HCT116 (cell line): ENCODE results near the gene HARBI1. TPM values are rescaled to one million over a fixed set of nuclear protein-coding genes. Genes with fewer than 3 reads are reported as not detected.

ENCODE experiments used
- ATAC-seq: fragments of 200-7000 bp; cut with Tn5 transposase; 2 replicates; pipeline ENCODE4 v1.9.1; 2020; ENCODE audit warnings: mild to moderate bottlenecking, moderate library complexity
- BruUV-seq: library from RNA; stranded (reverse); fragments of 400-500 nt; replicated peaks from 2 replicates; lab custom pipeline; 2021; lab: Mats Ljungman, UMichigan
- CTCF ChIA-PET: fragments of 300-600 bp; sonication (Branson Sonifier 250); formaldehyde crosslinking; loops from one replicate; lab custom pipeline; 2021; ENCODE audit warnings: antibody characterized with exemption; lab: Charles Lee
- POLR2A ChIA-PET: fragments of 300-600, 350-600 bp; sonication (Branson Sonifier 250); formaldehyde crosslinking; loops from one replicate; lab custom pipeline; 2021; ENCODE audit warnings: antibody characterized with exemption; lab: Charles Lee
- RAD21 ChIA-PET, 2 experiments: fragments of 300-600 bp; sonication (Branson Sonifier 250); formaldehyde crosslinking; loops; one replicate each; lab custom pipeline; 2023; ENCODE audit warnings: low total read pairs in 2 of 2; ENCODE audit not compliant: uncharacterized antibody in 2 of 2, unreplicated experiment in 2 of 2, low non-redundant PET in 1 of 2; lab: Charles Lee
- DNase-seq: peaks from one replicate; pipeline ENCODE4 v3.0.0-alpha.2; 2010; ENCODE audit warnings: low read depth, low spot score
- H2AFZ ChIP-seq: fragments of 200-600 bp; shearing (Covaris generic), sonication (generic); 2 replicates; pipeline ENCODE4 v1.6.1; 2017; ENCODE audit warnings: low read depth, mixed run types, mixed read lengths, antibody characterized with exemption, low read length; ENCODE audit not compliant: poor library complexity, severe bottlenecking
- H3K27ac ChIP-seq: 2 replicates; pipeline ENCODE4 v1.5.1; 2012; ENCODE audit warnings: low read depth, low read length
- H3K27me3 ChIP-seq: fragments of 200-600 bp; sonication (generic); 2 replicates; pipeline ENCODE4 v1.6.1; 2016; ENCODE audit warnings: mixed run types, low read length, mixed read lengths; ENCODE audit not compliant: insufficient read depth
- H3K36me3 ChIP-seq, 2 experiments: fragments of 200-500 bp in 1 of 2; fragments of 200-600 bp in 1 of 2; sonication (Bioruptor generic) in 1 of 2; sonication (generic) in 1 of 2; 2 replicates each; pipeline versions ENCODE4 v1.5.1 to v1.6.1; 2014 to 2016; ENCODE audit warnings: low read length in 2 of 2, inconsistent platforms in 1 of 2, mixed read lengths in 1 of 2, mixed run types in 1 of 2; ENCODE audit not compliant: insufficient read depth in 2 of 2, control insufficient read depth in 1 of 2
- H3K4me1 ChIP-seq, 2 experiments: fragments of 200-600 bp in 1 of 2; sonication (generic) in 1 of 2; 2 replicates each; pipeline versions ENCODE4 v1.5.1 to v1.6.1; 2012 to 2017; ENCODE audit warnings: low read length in 2 of 2, inconsistent platforms in 1 of 2, mild to moderate bottlenecking in 1 of 2, mixed read lengths in 1 of 2, mixed run types in 1 of 2, moderate library complexity in 1 of 2; ENCODE audit not compliant: insufficient read depth in 2 of 2, control insufficient read depth in 1 of 2
- H3K4me2 ChIP-seq: fragments of 200-600 bp; sonication (generic); 2 replicates; pipeline ENCODE4 v1.6.1; 2017; ENCODE audit warnings: mixed run types, low read length, mixed read lengths
- H3K4me3 ChIP-seq, 2 experiments: fragments of 200-600 bp in 1 of 2; sonication (generic) in 1 of 2; replicated peaks in 1 of 2; 2 replicates each; pipeline ENCODE4 v1.5.1; 2011 to 2016; ENCODE audit warnings: low read length in 2 of 2, control low read depth in 1 of 2, low read depth in 1 of 2, mild to moderate bottlenecking in 1 of 2, mixed read lengths in 1 of 2, mixed run types in 1 of 2
- H3K79me2 ChIP-seq: fragments of 200-600 bp; sonication (generic); 2 replicates; pipeline ENCODE4 v1.6.1; 2017; ENCODE audit warnings: mild to moderate bottlenecking, mixed run types, low read length, moderate library complexity, mixed read lengths; ENCODE audit not compliant: insufficient read depth
- H3K9ac ChIP-seq: fragments of 200-600 bp; sonication (generic); 2 replicates; pipeline ENCODE4 v1.6.1; 2016; ENCODE audit warnings: low read length, mixed read lengths
- H3K9me2 ChIP-seq: fragments of 200-600 bp; sonication (generic), shearing (Covaris generic); 2 replicates; pipeline ENCODE4 v1.6.1; 2017; ENCODE audit warnings: mixed run types, mild to moderate bottlenecking, moderate library complexity; ENCODE audit not compliant: insufficient read depth
- H3K9me3 ChIP-seq, 2 experiments: fragments of 200-500 bp in 1 of 2; fragments of 200-600 bp in 1 of 2; sonication (Bioruptor generic) in 1 of 2; sonication (generic) in 1 of 2; 2 replicates each; pipeline ENCODE4 v1.6.1; 2014 to 2017; ENCODE audit warnings: low read length in 2 of 2, mixed read lengths in 2 of 2, inconsistent platforms in 1 of 2, low read depth in 1 of 2, mild to moderate bottlenecking in 1 of 2, mixed run types in 1 of 2, moderate library complexity in 1 of 2; ENCODE audit not compliant: control insufficient read depth in 1 of 2, insufficient read depth in 1 of 2
- H4K20me1 ChIP-seq: fragments of 200-600 bp; sonication (generic), shearing (Covaris generic); 2 replicates; pipeline ENCODE4 v1.6.1; 2017; ENCODE audit warnings: mixed run types, mild to moderate bottlenecking, moderate library complexity; ENCODE audit not compliant: insufficient read depth
- ATF3 ChIP-seq: IDR thresholded peaks from 2 replicates; pipeline ENCODE4 v1.6.1; 2012
- CBX3 ChIP-seq: IDR thresholded peaks from 2 replicates; pipeline ENCODE4 v1.6.1; 2012; ENCODE audit warnings: low read depth
- CEBPB ChIP-seq: IDR thresholded peaks from 2 replicates; pipeline ENCODE4 v1.6.1; 2012; ENCODE audit warnings: low read depth
- CTCF ChIP-seq, 3 experiments: fragments of 200-600 bp in 1 of 3; sonication (generic) in 1 of 3; IDR thresholded peaks in 2 of 3; conservative IDR thresholded peaks in 1 of 3; 2 replicates each; pipeline ENCODE4 v1.5.1; 2012 to 2017; ENCODE audit warnings: low read depth in 2 of 3, low read length in 2 of 3, antibody characterized with exemption in 1 of 3, borderline replicate concordance in 1 of 3, control low read depth in 1 of 3, mild to moderate bottlenecking in 1 of 3, mixed read lengths in 1 of 3, mixed run types in 1 of 3, moderate library complexity in 1 of 3; ENCODE audit not compliant: insufficient read depth in 1 of 3
- EGR1 ChIP-seq: IDR thresholded peaks from 2 replicates; pipeline ENCODE4 v1.6.1; 2012; ENCODE audit warnings: low read depth
- EZH2 ChIP-seq: fragments of 200-600 bp; sonication (generic); IDR thresholded peaks from 2 replicates; pipeline ENCODE4 v1.6.1; 2017; ENCODE audit warnings: antibody characterized with exemption, mixed run types
- EZH2phosphoT487 ChIP-seq: fragments of 200-600 bp; IDR thresholded peaks from 2 replicates; pipeline ENCODE4 v1.6.1; 2018; ENCODE audit warnings: antibody characterized with exemption, borderline replicate concordance
- FOSL1 ChIP-seq: IDR thresholded peaks from 2 replicates; pipeline ENCODE4 v1.6.1; 2012; ENCODE audit warnings: low read depth
- POLR2A ChIP-seq: IDR thresholded peaks from 2 replicates; pipeline ENCODE4 v1.7.0; 2011; ENCODE audit warnings: borderline replicate concordance; ENCODE audit not compliant: insufficient read depth, insufficient read length; ENCODE audit errors: extremely low read depth
- POLR2AphosphoS5 ChIP-seq: IDR thresholded peaks from 2 replicates; pipeline ENCODE4 v1.6.1; 2011; ENCODE audit warnings: mild to moderate bottlenecking, low read depth, low read length, moderate library complexity
- SIN3A ChIP-seq: IDR thresholded peaks from 2 replicates; pipeline ENCODE4 v1.6.1; 2012; ENCODE audit warnings: low read depth
- SP1 ChIP-seq: IDR thresholded peaks from 2 replicates; pipeline ENCODE4 v1.6.1; 2012; ENCODE audit warnings: low read depth
- SRF ChIP-seq: IDR thresholded peaks from 2 replicates; pipeline ENCODE4 v1.6.1; 2012; ENCODE audit warnings: low read depth
- TCF7L2 ChIP-seq: IDR thresholded peaks from 2 replicates; pipeline ENCODE4 v1.7.0; 2011; ENCODE audit warnings: borderline replicate concordance, inconsistent platforms; ENCODE audit not compliant: insufficient read depth, insufficient read length; ENCODE audit errors: extremely low read depth
- YY1 ChIP-seq: IDR thresholded peaks from 2 replicates; pipeline ENCODE4 v1.6.1; 2011; ENCODE audit warnings: low read length, low read depth, moderate library complexity, mild to moderate bottlenecking; ENCODE audit not compliant: insufficient replicate concordance; ENCODE audit errors: extremely low read depth
- ZBTB33 ChIP-seq: IDR thresholded peaks from 2 replicates; pipeline ENCODE4 v1.6.1; 2011; ENCODE audit warnings: mild to moderate bottlenecking, low read length, moderate library complexity; ENCODE audit not compliant: insufficient replicate concordance; ENCODE audit errors: extremely low read depth
- ZFX ChIP-seq: fragments of 450-650 bp; IDR thresholded peaks from 2 replicates; pipeline ENCODE4 v1.6.1; 2017
- ZNF274 ChIP-seq: fragments of 200-500 bp; sonication (Bioruptor generic); IDR thresholded peaks from 2 replicates; pipeline ENCODE4 v1.6.1; 2014; ENCODE audit warnings: mild to moderate bottlenecking, low read depth, low read length, inconsistent platforms
- intact Hi-C: fragments of 100-400 bp; cut with micrococcal nuclease; formaldehyde crosslinking; loops from 2 replicates; pipeline ENCODE4 v1.10.0; 2022
- total RNA-seq: library from RNA; stranded (reverse); gene quantifications from one replicate; pipeline ENCODE4 v1.2.1, GENCODE V29; 2021; ENCODE audit not compliant: unreplicated experiment

The HARBI1 gene
- total RNA-seq, 1 experiment from 2014 or later = 1.9 TPM

DNA sequence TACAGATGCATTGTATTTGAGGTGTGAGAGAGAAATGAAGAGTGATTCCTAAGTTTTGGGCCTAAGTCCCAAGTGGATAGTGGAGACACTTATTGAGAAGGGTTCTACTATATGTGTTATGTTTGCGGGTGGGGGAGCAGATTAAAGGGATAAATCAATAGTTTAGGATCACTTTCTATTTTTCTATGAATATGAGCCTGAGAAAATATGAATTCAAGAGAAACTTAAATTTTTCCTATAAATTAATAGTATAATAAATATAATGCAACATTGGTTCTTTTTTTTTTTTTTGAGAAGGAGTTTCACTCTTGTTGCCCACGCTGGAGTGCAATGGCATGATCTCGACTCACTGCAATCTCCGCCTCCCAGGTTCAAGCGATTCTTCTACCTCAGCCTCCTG is 54.5 kb downstream of the HARBI1 start:
- H3K4me3 ChIP-seq = no peak overlapping the region
- no peaks in the 10 kb centered on the region for H3K9me2 ChIP-seq
- ChIA-PET RAD21 (no interaction called here), POLR2A (interaction anchor here (1.2 kb wide), 1 partner anchor 8 kb away, joined by 3 read pairs; no protein-coding TSS in a partner anchor), CTCF (no interaction called here)
- TF ChIP-seq ZBTB33 = no peak
- TF ChIP-seq FOSL1 = no peak
- no peak for TF ChIP-seq ZNF274
- TF ChIP-seq POLR2AphosphoS5 = no peak
- TF ChIP-seq SP1 = no peak
- TF ChIP-seq CEBPB = no peak
- no peak for TF ChIP-seq SIN3A
- no peak for TF ChIP-seq ZFX
- TF ChIP-seq CBX3 = no peak
- TF ChIP-seq EGR1 = no peak
- TF ChIP-seq ATF3 = no peak
- TF ChIP-seq YY1 = no peak
- TF ChIP-seq EZH2 = no peak
- TF ChIP-seq POLR2A = no peak
- no peak for TF ChIP-seq CTCF (IDR thresholded peaks at IDR 0.05 in 2 of 3, conservative IDR thresholded peaks at IDR 0.05 in 1 of 3; ENCODE audit: borderline replicate concordance in 1 of 3, insufficient read depth in 1 of 3, low read depth in 2 of 3, low read length in 2 of 3)
- TF ChIP-seq SRF = no peak
- TF ChIP-seq EZH2phosphoT487 = no peak
- TF ChIP-seq TCF7L2 = no peak
- H3K27me3 ChIP-seq = no peaks in the 10 kb centered on the region
- peaks cover 37 to 59% of the 10 kb centered on the region in 2 experiments for H3K4me1 ChIP-seq
- no TSS peak for BruUV-seq
- no peaks in the 10 kb centered on the region for H3K36me3 ChIP-seq
- H3K4me2 ChIP-seq = no peak overlapping the region
- ATAC-seq (no peak), DNase-seq (no peak)
- peaks cover 3% of the 10 kb centered on the region; the same call in 1 of the 2 replicates for H4K20me1 ChIP-seq
- H3K9me3 ChIP-seq = no peaks in the 10 kb centered on the region
- no peak overlapping the region for H3K9ac ChIP-seq
- H3K27ac ChIP-seq = no peak overlapping the region
- intact Hi-C loops = no loop called here
- H2AFZ ChIP-seq = no peak overlapping the region
- peaks cover 64% of the 10 kb centered on the region for H3K79me2 ChIP-seq
